Epithelial cell of proximal tubule (primary cell): ENCODE data around the gene BOD1. TPM values are rescaled to one million over a fixed set of nuclear protein-coding genes. Genes with fewer than 3 reads are reported as not detected.

Experiments used
- DNase-seq: peaks from one replicate; pipeline ENCODE4 v3.0.0-alpha.2; 2011; ENCODE audit warnings: low read depth
- H3K4me3 ChIP-seq: 2 replicates; pipeline ENCODE4 v1.5.1; 2011; ENCODE audit warnings: low read depth, mild to moderate bottlenecking, low read length
- total RNA-seq: library from RNA; depleted of rRNA; stranded (reverse); fragments of >200 nt; gene quantifications from 2 replicates; pipeline ENCODE4 v1.2.3, GENCODE V29; 2015
- TF ChIP-seq, protein P1 (sequence below): conservative IDR thresholded peaks from 2 replicates; pipeline ENCODE4 v1.5.1; 2012; ENCODE audit warnings: low read depth, mild to moderate bottlenecking, low read length

BOD1 gene
- 29.8 and 45.9 TPM in 2 replicates for total RNA-seq

DNA sequence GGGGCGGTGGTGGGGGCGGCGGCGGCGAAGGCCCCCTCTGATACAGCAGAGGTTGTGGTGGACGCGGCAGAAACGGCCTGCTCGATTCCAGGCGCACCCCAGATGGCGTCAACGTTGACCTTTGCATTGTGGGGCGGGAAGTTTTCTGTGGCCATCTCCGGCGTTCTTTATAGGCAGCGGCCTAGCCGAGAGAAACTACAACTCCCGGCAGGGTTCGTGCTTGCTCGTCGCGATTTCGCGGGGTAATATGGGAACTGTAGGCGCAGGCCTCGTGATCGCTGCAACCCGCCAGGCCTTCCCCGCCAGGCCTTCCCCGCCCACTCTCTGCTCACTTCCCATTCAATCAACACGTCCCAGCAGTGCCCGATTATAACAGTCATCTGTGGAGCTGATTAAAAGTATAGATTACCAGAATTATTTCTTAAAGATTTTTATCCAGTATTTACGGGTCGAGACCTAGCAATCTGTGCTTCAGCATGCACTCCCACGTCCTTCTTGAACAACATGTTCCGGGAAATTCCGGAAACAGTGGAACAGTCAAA is at the start of gene BOD1:
Gene BOD1, minus strand, starts transcription at position 74 of the 542 bp plus-strand sequence. CDS start 214 bp downstream, outside the sequence.
- TF ChIP-seq, protein P1, sequence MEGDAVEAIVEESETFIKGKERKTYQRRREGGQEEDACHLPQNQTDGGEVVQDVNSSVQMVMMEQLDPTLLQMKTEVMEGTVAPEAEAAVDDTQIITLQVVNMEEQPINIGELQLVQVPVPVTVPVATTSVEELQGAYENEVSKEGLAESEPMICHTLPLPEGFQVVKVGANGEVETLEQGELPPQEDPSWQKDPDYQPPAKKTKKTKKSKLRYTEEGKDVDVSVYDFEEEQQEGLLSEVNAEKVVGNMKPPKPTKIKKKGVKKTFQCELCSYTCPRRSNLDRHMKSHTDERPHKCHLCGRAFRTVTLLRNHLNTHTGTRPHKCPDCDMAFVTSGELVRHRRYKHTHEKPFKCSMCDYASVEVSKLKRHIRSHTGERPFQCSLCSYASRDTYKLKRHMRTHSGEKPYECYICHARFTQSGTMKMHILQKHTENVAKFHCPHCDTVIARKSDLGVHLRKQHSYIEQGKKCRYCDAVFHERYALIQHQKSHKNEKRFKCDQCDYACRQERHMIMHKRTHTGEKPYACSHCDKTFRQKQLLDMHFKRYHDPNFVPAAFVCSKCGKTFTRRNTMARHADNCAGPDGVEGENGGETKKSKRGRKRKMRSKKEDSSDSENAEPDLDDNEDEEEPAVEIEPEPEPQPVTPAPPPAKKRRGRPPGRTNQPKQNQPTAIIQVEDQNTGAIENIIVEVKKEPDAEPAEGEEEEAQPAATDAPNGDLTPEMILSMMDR, result no peak
- peak within 1 kb of the TSS; percentile 67 for H3K4me3 ChIP-seq
- DNase-seq, result peak; percentile 85

DNA sequence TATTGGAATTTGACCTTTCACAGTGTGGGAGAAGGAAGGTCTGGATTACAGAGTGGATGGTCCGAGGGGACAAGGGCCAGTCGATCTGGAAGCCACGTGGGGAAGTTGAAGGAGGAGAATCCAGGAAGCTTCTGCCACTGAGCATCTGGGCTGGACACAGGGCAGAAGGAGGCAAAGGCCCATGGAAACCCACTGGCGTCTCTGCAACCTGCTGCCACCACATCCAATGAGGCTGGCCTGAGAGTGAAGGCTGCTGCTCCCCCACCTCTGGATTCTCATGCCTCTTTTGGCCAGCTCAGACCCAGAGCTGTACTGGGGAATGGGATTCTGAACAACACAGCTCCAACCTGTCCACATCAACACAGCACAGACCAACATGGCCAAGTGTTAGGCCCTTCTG is 48.9 kb upstream of the BOD1 start:
- no peak for DNase-seq
- H3K4me3 ChIP-seq, result no peak overlapping the region
- TF ChIP-seq, protein P1, result no peak

DNA sequence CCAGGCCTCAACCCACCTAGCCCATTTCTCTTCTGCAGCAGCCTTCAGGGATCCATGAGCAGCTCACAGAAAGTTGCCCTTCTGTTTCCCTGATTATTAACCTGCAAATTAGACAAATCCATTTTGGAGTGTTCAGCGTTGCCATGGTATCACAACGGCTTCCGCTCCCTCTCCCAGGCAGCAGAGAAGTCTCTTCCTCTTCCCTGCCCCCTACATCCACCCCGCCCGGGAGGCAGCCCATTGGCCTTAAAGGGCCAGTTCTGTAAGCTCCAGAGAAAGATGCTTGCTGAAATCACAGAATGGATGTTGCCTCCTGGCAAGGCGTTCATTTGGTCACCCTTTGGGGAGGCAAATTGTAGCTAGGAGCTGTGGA is 47.7 kb upstream of the BOD1 start:
- H3K4me3 ChIP-seq, result no peak overlapping the region
- no peak for DNase-seq
- TF ChIP-seq, protein P1, result no peak

DNA sequence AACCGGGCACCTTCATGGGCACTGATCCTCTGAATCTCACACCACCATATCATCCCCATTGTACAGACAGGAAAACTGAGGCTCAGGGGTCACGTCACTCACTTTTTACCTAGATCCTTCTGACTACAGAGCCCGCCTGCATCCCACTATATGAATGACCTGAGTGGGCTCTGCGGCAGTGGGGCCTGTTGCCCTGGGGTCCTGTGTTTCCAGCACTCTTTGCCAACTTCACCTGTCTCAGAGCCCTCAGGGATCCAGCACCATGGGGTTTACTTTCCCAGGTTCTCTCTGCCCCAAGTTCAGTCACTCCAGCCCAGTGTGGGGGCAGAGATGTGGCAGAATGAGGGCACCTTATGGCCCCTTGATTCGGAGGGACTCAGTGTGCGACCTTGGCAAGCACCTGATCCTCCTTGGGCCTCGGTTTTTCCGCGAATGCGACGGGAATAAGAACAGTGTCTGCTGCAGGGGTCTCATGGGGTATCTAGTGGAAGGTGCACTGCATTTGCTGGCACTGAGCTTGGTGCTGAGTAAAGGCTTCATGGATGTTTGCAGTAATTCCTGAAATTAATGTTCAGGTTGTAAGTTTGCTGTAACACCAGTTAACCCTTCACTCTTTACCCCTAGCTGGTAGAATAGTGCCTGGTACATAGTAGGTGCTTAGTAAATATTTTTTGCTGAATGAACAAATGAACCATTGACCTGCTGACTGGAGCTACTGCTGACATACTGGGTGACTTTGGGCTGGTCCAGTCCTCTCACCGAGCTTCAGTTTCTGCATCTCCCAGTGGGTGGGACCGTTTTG is 47.1 kb upstream of the BOD1 start:
- no peak for DNase-seq
- TF ChIP-seq, protein P1, result no peak
- no peak overlapping the region for H3K4me3 ChIP-seq

DNA sequence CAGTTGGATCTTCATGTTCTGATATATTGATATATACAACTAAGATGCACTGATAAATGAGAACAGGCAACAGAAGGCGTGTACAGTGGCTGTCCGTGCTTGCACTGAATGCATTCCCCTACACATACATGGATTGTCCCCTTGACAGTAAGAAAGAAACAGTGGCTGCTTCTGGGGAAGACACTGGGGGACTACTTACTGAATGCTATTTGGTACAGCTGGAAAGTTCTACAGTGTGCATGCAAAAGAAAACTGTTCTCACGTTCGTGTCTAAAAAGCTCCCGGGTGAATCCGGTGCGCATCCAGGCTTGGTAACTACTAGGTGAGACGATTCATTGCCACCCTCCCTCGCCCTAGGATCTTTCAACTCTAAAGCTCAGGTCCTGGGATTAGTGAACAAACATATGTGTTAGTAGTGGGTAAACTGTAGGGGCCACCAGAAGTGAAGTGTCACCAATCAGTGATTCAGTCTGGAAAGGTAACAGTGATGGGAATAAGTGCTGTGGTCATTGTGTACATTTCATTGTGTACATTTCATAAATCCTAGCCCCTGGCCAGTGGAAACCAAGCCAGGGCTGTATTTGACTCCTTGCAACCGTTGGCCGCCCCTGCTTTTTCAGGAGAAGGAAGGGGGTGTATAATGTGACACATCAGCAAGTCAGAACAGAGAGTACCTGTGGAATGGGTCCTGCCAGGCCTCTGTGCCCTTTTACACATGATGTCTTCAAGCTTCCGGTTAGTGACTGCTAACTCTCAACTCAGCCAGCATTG is 46.3 kb upstream of the BOD1 start:
- H3K4me3 ChIP-seq, result no peak overlapping the region
- TF ChIP-seq, protein P1, result no peak
- no peak for DNase-seq

DNA sequence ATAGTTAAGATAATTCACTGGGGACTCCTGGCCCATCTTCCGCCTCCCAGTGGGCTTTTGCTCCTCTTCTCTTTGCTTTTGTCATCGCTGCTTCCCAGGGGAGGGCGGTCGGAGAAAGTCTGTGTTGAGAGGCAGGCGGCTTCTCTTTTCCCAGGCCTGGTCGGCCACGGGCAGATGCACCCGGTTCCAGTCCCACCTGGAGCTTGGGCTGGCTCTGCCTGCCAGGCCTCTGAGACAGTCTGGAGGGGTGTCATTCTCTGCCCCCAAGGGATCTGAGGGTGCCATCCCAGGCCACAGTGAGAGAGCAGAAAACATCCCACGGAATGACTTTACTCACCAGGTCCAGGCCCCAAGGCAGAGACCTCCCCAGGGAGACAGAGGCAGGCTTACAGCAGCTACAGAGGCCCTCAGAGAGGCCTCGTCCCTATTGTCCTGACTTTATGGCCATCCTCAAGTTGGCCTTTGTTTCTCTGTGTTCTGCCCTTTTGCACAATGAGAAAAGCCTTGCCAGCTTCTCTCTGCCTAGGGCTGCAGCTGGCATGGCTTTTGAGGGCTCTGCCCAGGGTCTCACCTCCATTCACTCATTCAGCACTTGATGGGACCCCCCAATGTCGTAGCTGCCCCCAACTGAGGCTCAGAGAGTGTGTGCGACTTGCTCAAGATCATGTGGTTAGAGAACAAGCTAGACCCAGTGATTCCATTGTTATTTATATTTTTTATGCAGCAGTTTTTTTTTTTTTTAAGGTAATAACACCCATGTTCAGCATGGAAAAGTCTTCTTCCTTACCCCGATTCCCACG is 44.2 kb upstream of the BOD1 start:
- H3K4me3 ChIP-seq, result no peak overlapping the region
- no peak for DNase-seq
- TF ChIP-seq, protein P1, result no peak
